H1 (cell line): Measurements from ENCODE around the gene SNURF. TPM values are rescaled to one million over a fixed set of nuclear protein-coding genes. Genes with fewer than 3 reads are reported as not detected.

Experiments used
- CTCF ChIA-PET: fragments of 300-600 bp; sonication (Branson Sonifier 250); formaldehyde crosslinking; loops from one replicate; lab custom pipeline; 2021; ENCODE audit not compliant: partially characterized antibody; lab: Charles Lee
- POLR2A ChIA-PET: fragments of 300-600 bp; sonication (Branson Sonifier 250); formaldehyde crosslinking; loops from one replicate; lab custom pipeline; 2021; ENCODE audit warnings: inconsistent platforms; ENCODE audit not compliant: partially characterized antibody; lab: Charles Lee
- DNase-seq, 2 experiments: peaks; one replicate each; pipeline versions ENCODE4 v3.0.0 to v3.0.0-alpha.2; 2010 to 2022; ENCODE audit warnings: low spot score in 2 of 2, low read depth in 1 of 2, mixed read lengths in 1 of 2
- FAIRE-seq: peaks from 2 replicates; lab custom pipeline; 2011; peaks lifted over from hg19 to GRCh38; lab: Jason Lieb, UNC
- H2AFZ ChIP-seq: 2 replicates; pipeline ENCODE4 v1.8.1; 2012; ENCODE audit warnings: low read length, inconsistent platforms
- H2AK5ac ChIP-seq: 2 replicates; pipeline ENCODE4 v1.6.1; 2013; ENCODE audit warnings: low read depth, low read length
- H2BK120ac ChIP-seq: replicated peaks from 2 replicates; pipeline ENCODE3; 2013; ENCODE audit warnings: low read depth, low read length, inconsistent platforms
- H2BK12ac ChIP-seq: 2 replicates; pipeline ENCODE4 v1.6.1; 2013; ENCODE audit warnings: low read depth, low read length
- H2BK15ac ChIP-seq: 2 replicates; pipeline ENCODE4 v1.6.1; 2013; ENCODE audit warnings: low read length
- H2BK20ac ChIP-seq: 2 replicates; pipeline ENCODE4 v1.6.1; 2013; ENCODE audit warnings: low read length
- H2BK5ac ChIP-seq: 2 replicates; pipeline ENCODE4 v1.6.1; 2013; ENCODE audit warnings: low read depth, low read length
- H3K14ac ChIP-seq: 2 replicates; pipeline ENCODE4 v1.6.1; 2013; ENCODE audit warnings: inconsistent platforms; ENCODE audit not compliant: insufficient read length
- H3K18ac ChIP-seq: 2 replicates; pipeline ENCODE4 v1.6.1; 2013; ENCODE audit warnings: low read length; ENCODE audit errors: extremely low read depth
- H3K23ac ChIP-seq: 2 replicates; pipeline ENCODE4 v1.6.1; 2013; ENCODE audit warnings: inconsistent platforms; ENCODE audit not compliant: insufficient read length
- H3K23me2 ChIP-seq: 2 replicates; pipeline ENCODE4 v1.6.1; 2013; ENCODE audit warnings: low read depth, low read length
- H3K27ac ChIP-seq: 2 replicates; pipeline ENCODE4 v1.6.1; 2011; ENCODE audit warnings: low read depth, low read length, inconsistent platforms
- H3K27me3 ChIP-seq, 4 experiments: replicated peaks in 1 of 4; 1 replicate in 1 of 4; 2 replicates in 3 of 4; pipeline versions ENCODE4 v1.6.1 to v1.8.1; 2011 to 2013; ENCODE audit warnings: low read length in 3 of 4, mild to moderate bottlenecking in 3 of 4, inconsistent platforms in 2 of 4, mixed read lengths in 2 of 4, moderate library complexity in 1 of 4; ENCODE audit not compliant: control insufficient read depth in 3 of 4, insufficient read depth in 3 of 4; ENCODE audit errors: extremely low read depth in 1 of 4
- H3K36me3 ChIP-seq, 4 experiments: 2 replicates each; pipeline versions ENCODE4 v1.6.1 to v1.8.1; 2011 to 2013; ENCODE audit warnings: mild to moderate bottlenecking in 4 of 4, low read length in 3 of 4, moderate library complexity in 2 of 4, control low read depth in 1 of 4, inconsistent platforms in 1 of 4; ENCODE audit not compliant: insufficient read depth in 4 of 4, control insufficient read depth in 2 of 4
- H3K4ac ChIP-seq: replicated peaks from 2 replicates; pipeline ENCODE3; 2013; ENCODE audit warnings: low read length, low read depth, mixed read lengths, inconsistent platforms; ENCODE audit not compliant: insufficient read length
- H3K4me1 ChIP-seq, 4 experiments: replicated peaks in 1 of 4; 1 replicate in 1 of 4; 2 replicates in 3 of 4; pipeline versions ENCODE4 v1.6.1 to v1.8.1; 2011 to 2013; ENCODE audit warnings: low read length in 3 of 4, inconsistent platforms in 2 of 4, mixed read lengths in 1 of 4; ENCODE audit not compliant: insufficient read depth in 4 of 4, control insufficient read depth in 3 of 4
- H3K4me2 ChIP-seq, 2 experiments: 2 replicates each; pipeline versions ENCODE4 v1.6.1 to v1.8.1; 2011 to 2013; ENCODE audit warnings: low read depth in 2 of 2, low read length in 2 of 2, control low read depth in 1 of 2, inconsistent platforms in 1 of 2, mild to moderate bottlenecking in 1 of 2; ENCODE audit not compliant: insufficient read depth in 1 of 2
- H3K4me3 ChIP-seq, 4 experiments: fragments of 200-600, 300-600 bp in 1 of 4; sonication (generic), shearing (Covaris generic), sonication (Bioruptor Twin) in 1 of 4; 2 replicates each; pipeline versions ENCODE4 v1.5.1 to v1.8.1; 2011 to 2016; ENCODE audit warnings: low read length in 4 of 4, low read depth in 3 of 4, control low read depth in 2 of 4, inconsistent platforms in 2 of 4, mild to moderate bottlenecking in 2 of 4, mixed read lengths in 1 of 4, moderate library complexity in 1 of 4; ENCODE audit not compliant: insufficient read depth in 2 of 4; ENCODE audit errors: extremely low read depth in 1 of 4
- H3K56ac ChIP-seq: replicated peaks from 2 replicates; pipeline ENCODE3; 2013; ENCODE audit warnings: low read depth, mild to moderate bottlenecking, mixed read lengths, low read length, inconsistent platforms; ENCODE audit not compliant: insufficient read length
- H3K79me1 ChIP-seq: 2 replicates; pipeline ENCODE4 v1.6.1; 2013; ENCODE audit warnings: low read depth, low read length, control low read depth
- H3K79me2 ChIP-seq, 2 experiments: 2 replicates each; pipeline versions ENCODE4 v1.6.1 to v1.8.1; 2012 to 2013; ENCODE audit warnings: low read length in 2 of 2, mild to moderate bottlenecking in 2 of 2, inconsistent platforms in 1 of 2; ENCODE audit not compliant: insufficient read depth in 2 of 2, control insufficient read depth in 1 of 2
- H3K9ac ChIP-seq, 4 experiments: replicated peaks in 1 of 4; 1 replicate in 1 of 4; 2 replicates in 3 of 4; pipeline versions ENCODE4 v1.6.1 to v1.8.1; 2011 to 2013; ENCODE audit warnings: low read depth in 3 of 4, low read length in 3 of 4, control low read depth in 2 of 4, mild to moderate bottlenecking in 2 of 4, moderate library complexity in 2 of 4, inconsistent platforms in 1 of 4; ENCODE audit errors: extremely low read depth in 1 of 4
- H3K9me3 ChIP-seq, 2 experiments: 2 replicates each; pipeline versions ENCODE4 v1.6.1 to v1.8.1; 2012 to 2013; ENCODE audit warnings: mild to moderate bottlenecking in 2 of 2, moderate library complexity in 2 of 2, control low read depth in 1 of 2, inconsistent platforms in 1 of 2, low read depth in 1 of 2, low read length in 1 of 2, mixed read lengths in 1 of 2; ENCODE audit not compliant: insufficient read depth in 2 of 2
- H4K20me1 ChIP-seq, 2 experiments: replicated peaks in 1 of 2; 2 replicates each; pipeline versions ENCODE3 to v1.8.1; 2011 to 2013; ENCODE audit warnings: inconsistent platforms in 2 of 2, low read length in 2 of 2, mild to moderate bottlenecking in 1 of 2; ENCODE audit not compliant: insufficient read depth in 2 of 2, control insufficient read depth in 1 of 2
- H4K5ac ChIP-seq: 2 replicates; pipeline ENCODE4 v1.6.1; 2013; ENCODE audit warnings: low read length, low read depth, mixed read lengths, inconsistent platforms; ENCODE audit not compliant: insufficient read length
- H4K8ac ChIP-seq: 2 replicates; pipeline ENCODE4 v1.8.0; 2013; ENCODE audit warnings: mild to moderate bottlenecking, moderate library complexity, low read length, inconsistent platforms; ENCODE audit not compliant: insufficient read depth; ENCODE audit errors: extremely low read depth
- H4K91ac ChIP-seq: replicated peaks from 2 replicates; pipeline ENCODE3; 2013; ENCODE audit warnings: low read length, mixed read lengths, inconsistent platforms; ENCODE audit not compliant: insufficient read length
- BCL11A ChIP-seq, 2 experiments: IDR thresholded peaks; one replicate each; pipeline ENCODE4 v1.6.1; 2011; ENCODE audit warnings: low read depth in 2 of 2, low read length in 2 of 2, mild to moderate bottlenecking in 2 of 2
- CREB1 ChIP-seq: IDR thresholded peaks from 2 replicates; pipeline ENCODE4 v1.6.1; 2012; ENCODE audit warnings: inconsistent platforms
- EP300 ChIP-seq, 2 experiments: IDR thresholded peaks; 1 replicate in 1 of 2; 2 replicates in 1 of 2; pipeline ENCODE4 v1.6.1; 2011 to 2012; ENCODE audit warnings: low read depth in 2 of 2, low read length in 2 of 2, mild to moderate bottlenecking in 2 of 2, borderline replicate concordance in 1 of 2, inconsistent platforms in 1 of 2, moderate library complexity in 1 of 2
- EZH2 ChIP-seq: fragments of 200-600 bp; sonication (generic); IDR thresholded peaks from 2 replicates; pipeline ENCODE4 v1.7.1; 2012; ENCODE audit warnings: low read depth, mild to moderate bottlenecking, moderate library complexity, low read length, inconsistent platforms; ENCODE audit not compliant: severe bottlenecking
- GTF2F1 ChIP-seq: IDR thresholded peaks from 2 replicates; pipeline ENCODE4 v1.6.1; 2012; ENCODE audit warnings: low read depth, low read length, improper control_type of control experiment, borderline replicate concordance
- POLR2A ChIP-seq, 2 experiments: IDR thresholded peaks; 1 replicate in 1 of 2; 2 replicates in 1 of 2; pipeline ENCODE4 v1.6.1; 2011; ENCODE audit warnings: low read depth in 2 of 2, low read length in 2 of 2, mild to moderate bottlenecking in 2 of 2; ENCODE audit errors: control extremely low read depth in 1 of 2
- POLR2AphosphoS5 ChIP-seq: IDR thresholded peaks from 2 replicates; pipeline ENCODE4 v1.6.1; 2011; ENCODE audit warnings: low read depth, low read length
- RBBP5 ChIP-seq: IDR thresholded peaks from 2 replicates; pipeline ENCODE4 v1.7.1; 2012; ENCODE audit warnings: low read depth, mild to moderate bottlenecking, inconsistent platforms, low read length, moderate library complexity, borderline replicate concordance
- RFX5 ChIP-seq: IDR thresholded peaks from 2 replicates; pipeline ENCODE4 v1.6.1; 2011; ENCODE audit warnings: low read depth, low read length, improper control_type of control experiment, borderline replicate concordance
- RXRA ChIP-seq: IDR thresholded peaks from 2 replicates; pipeline ENCODE4 v1.6.1; 2011; ENCODE audit warnings: low read depth, mild to moderate bottlenecking, low read length, moderate library complexity; ENCODE audit not compliant: insufficient read depth
- SIN3A ChIP-seq, 2 experiments: IDR thresholded peaks in 1 of 2; conservative IDR thresholded peaks in 1 of 2; 2 replicates each; pipeline ENCODE4 v1.6.1; 2011 to 2012; ENCODE audit warnings: low read length in 2 of 2, improper control_type of control experiment in 1 of 2, low read depth in 1 of 2, mild to moderate bottlenecking in 1 of 2
- SIX5 ChIP-seq: IDR thresholded peaks from 2 replicates; pipeline ENCODE4 v1.6.1; 2011; ENCODE audit warnings: mild to moderate bottlenecking, low read depth, low read length
- TCF12 ChIP-seq: IDR thresholded peaks from 2 replicates; pipeline ENCODE4 v1.6.1; 2011; ENCODE audit warnings: low read depth, mild to moderate bottlenecking, low read length
- WGBS, 2 experiments: shearing (Covaris generic) in 1 of 2; methylation state at CpG; one replicate each; pipeline versions ENCODE4 v1.1.6 to v1.1.7; 2013 to 2015; ENCODE audit warnings: low lambda C conversion rate in 2 of 2, mixed read lengths in 2 of 2, inconsistent platforms in 1 of 2, low coverage in 1 of 2, missing lambda C conversion rate in 1 of 2; ENCODE audit not compliant: insufficient replicate concordance in 2 of 2, insufficient coverage in 1 of 2, insufficient read length in 1 of 2; ENCODE audit errors: extremely low coverage in 1 of 2, missing lambda C conversion rate in 1 of 2; 5-methylcytosine and 5-hydroxymethylcytosine counted together
- polyA plus RNA-seq, 7 experiments: library from polyadenylated mRNA; depleted of rRNA in 3 of 7; stranded (reverse) in 5 of 7; unstranded in 2 of 7; fragments of >200 nt in 5 of 7; fragments of 200-250 nt in 2 of 7; gene quantifications; 1 replicate in 5 of 7; 2 replicates in 1 of 7; 4 replicates in 1 of 7; pipeline versions ENCODE4 v1.2.1 to v1.2.3, GENCODE V29; 2011 to 2013; ENCODE audit warnings: missing spikeins in 2 of 7, mixed read lengths in 2 of 7
- total RNA-seq: library from RNA; stranded (reverse); fragmentation: NEBNext Ultra II Directional; extraction: Animal tissue kit (Norgen Biotek cat#: 25700); gene quantifications from 2 replicates; pipeline ENCODE4 v1.2.1, GENCODE V29; 2021
- TF ChIP-seq, protein P1 (sequence below): IDR thresholded peaks from 2 replicates; pipeline ENCODE4 v1.6.1; 2012; ENCODE audit warnings: inconsistent platforms

The SNURF gene
- total and polyA plus RNA-seq, 2 of the 8 experiments (the other 6 are each of a cell fraction or from before 2014, with no cell fraction given), result 9.9 to 76.5 TPM

DNA sequence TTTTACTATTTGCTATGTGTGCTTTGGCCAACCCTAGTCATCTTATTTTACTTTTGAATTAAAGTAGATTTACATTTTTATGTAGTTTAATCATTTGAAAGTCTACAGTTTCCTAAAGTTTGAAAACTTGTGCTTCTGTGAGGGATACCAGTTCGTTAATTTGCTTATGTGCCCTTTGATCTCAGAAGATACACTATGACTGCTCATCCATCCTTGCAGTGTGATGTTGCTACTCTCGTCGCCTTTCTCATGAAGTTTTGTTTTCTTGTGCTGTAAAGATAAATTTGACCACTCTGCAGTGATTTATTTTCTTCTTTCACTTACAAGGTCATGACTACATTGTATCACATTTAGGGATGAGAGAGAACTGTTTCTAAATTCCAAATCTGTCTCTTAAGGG, 16.3 kb downstream of the SNURF start:
- H3K79me2 ChIP-seq, result peaks cover 6 to 96% of the 10 kb centered on the region in 2 experiments; a peak in 3 of 4 replicates
- H3K4me2 ChIP-seq, result no peak overlapping the region
- H3K4me3 ChIP-seq, result no peak overlapping the region
- no peak for DNase-seq
- no peak overlapping the region for H4K5ac ChIP-seq
- no peak overlapping the region for H2AFZ ChIP-seq
- H3K23me2 ChIP-seq, result no peaks in the 10 kb centered on the region
- H3K14ac ChIP-seq, result no peak overlapping the region
- H3K27me3 ChIP-seq, result no peaks in the 10 kb centered on the region; a peak in 1 of 7 replicates
- WGBS, 2 experiments, result 91% methylated on average over 3 of the region's 3 CpGs; no CpG with 5 or more reads in 1 of the 2 experiments
- H4K20me1 ChIP-seq, result peaks cover 3 to 9% of the 10 kb centered on the region in 2 experiments
- H2BK120ac ChIP-seq, result no peak overlapping the region
- no peak overlapping the region for H4K91ac ChIP-seq
- POLR2A ChIA-PET, result interaction anchor here (1.6 to 5.6 kb wide), 2 partner anchors 10 to 14 kb away, joined by 4 to 32 read pairs; no protein-coding TSS in a partner anchor
- H3K27ac ChIP-seq, result no peak overlapping the region
- no peaks in the 10 kb centered on the region for H3K79me1 ChIP-seq
- no peak overlapping the region for H2AK5ac ChIP-seq
- H3K9ac ChIP-seq, result no peak overlapping the region
- no peaks in the 10 kb centered on the region; a peak in 1 of 7 replicates for H3K4me1 ChIP-seq
- H2BK12ac ChIP-seq, result no peak overlapping the region
- H3K56ac ChIP-seq, result no peak overlapping the region
- H3K4ac ChIP-seq, result no peak overlapping the region
- no peak overlapping the region for H2BK15ac ChIP-seq
- no peak overlapping the region for H2BK20ac ChIP-seq
- CTCF ChIA-PET, result no interaction called here
- no peak overlapping the region for H4K8ac ChIP-seq
- H3K18ac ChIP-seq, result no peak overlapping the region
- peaks cover 15 to 99% (median 56%) of the 10 kb centered on the region in 4 experiments for H3K36me3 ChIP-seq
- no peak for FAIRE-seq
- H3K9me3 ChIP-seq, result peaks cover 2 to 7% of the 10 kb centered on the region in 2 experiments; a peak in 2 of 4 replicates
- no peak overlapping the region for H3K23ac ChIP-seq
- no peak overlapping the region for H2BK5ac ChIP-seq
- TF ChIP-seq RFX5 (no peak), EZH2 (no peak), GTF2F1 (no peak), RBBP5 (no peak), RXRA (no peak), TCF12 (no peak), CREB1 (no peak), SIN3A (conservative IDR thresholded peaks at IDR 0.05 in 1 of 2, IDR thresholded peaks at IDR 0.05 in 1 of 2; ENCODE audit: low read depth in 1 of 2, low read length in 2 of 2) (no peak), POLR2A (IDR thresholded peaks at IDR 0.05; ENCODE audit: control extremely low read depth in 1 of 2, low read depth in 2 of 2, low read length in 2 of 2) (peak in 1 of 2 experiments; percentile 30; a peak in 1 of 3 replicates), BCL11A (IDR thresholded peaks at IDR 0.05; ENCODE audit: low read depth in 2 of 2, low read length in 2 of 2) (no peak), EP300 (IDR thresholded peaks at IDR 0.05; ENCODE audit: borderline replicate concordance in 1 of 2, low read depth in 2 of 2, low read length in 2 of 2) (no peak), POLR2AphosphoS5 (peak; percentile 58; the same call in 1 of the 2 replicates), SIX5 (no peak)
- TF ChIP-seq, protein P1, sequence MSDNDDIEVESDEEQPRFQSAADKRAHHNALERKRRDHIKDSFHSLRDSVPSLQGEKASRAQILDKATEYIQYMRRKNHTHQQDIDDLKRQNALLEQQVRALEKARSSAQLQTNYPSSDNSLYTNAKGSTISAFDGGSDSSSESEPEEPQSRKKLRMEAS, result no peak
